Osteocyte (in vitro differentiated cells): Measurements from ENCODE around the gene TUBGCP2. TPM values are rescaled to one million over a fixed set of nuclear protein-coding genes. Genes with fewer than 3 reads are reported as not detected.

Source experiments
- DNase-seq: peaks from one replicate; pipeline ENCODE4 v3.0.0; 2021; ENCODE audit warnings: mixed read lengths; ENCODE audit not compliant: unreplicated experiment; ENCODE audit errors: extremely low spot score
- H3K27ac Mint-ChIP-seq: one replicate; pipeline ENCODE4 v1.8.0; 2021; ENCODE audit warnings: mild to moderate bottlenecking, mixed read lengths; ENCODE audit not compliant: unreplicated experiment
- H3K27me3 Mint-ChIP-seq: one replicate; pipeline ENCODE4 v1.8.0; 2021; ENCODE audit warnings: mixed read lengths; ENCODE audit not compliant: unreplicated experiment
- H3K36me3 Mint-ChIP-seq: one replicate; pipeline ENCODE4 v1.8.0; 2021; ENCODE audit warnings: mixed read lengths; ENCODE audit not compliant: unreplicated experiment
- H3K4me1 Mint-ChIP-seq: one replicate; pipeline ENCODE4 v1.8.0; 2021; ENCODE audit warnings: mixed read lengths; ENCODE audit not compliant: unreplicated experiment
- H3K4me3 Mint-ChIP-seq: one replicate; pipeline ENCODE4 v1.8.0; 2021; ENCODE audit warnings: mild to moderate bottlenecking, moderate library complexity, mixed read lengths; ENCODE audit not compliant: unreplicated experiment
- H3K9me3 Mint-ChIP-seq: one replicate; pipeline ENCODE4 v1.8.0; 2021; ENCODE audit warnings: mixed read lengths; ENCODE audit not compliant: unreplicated experiment
- total RNA-seq: library from RNA; stranded (reverse); gene quantifications from 2 replicates; pipeline ENCODE4 v1.2.1, GENCODE V29; 2021
- TF ChIP-seq, protein P1 (sequence below): fragments of 200-600 bp; sonication (generic); IDR thresholded peaks from 2 replicates; pipeline ENCODE4 v1.5.0; 2021; ENCODE audit warnings: antibody characterized with exemption, mild to moderate bottlenecking, moderate library complexity

TUBGCP2 gene
- total RNA-seq, 1 donor from 2014 or later: 75.2 TPM

GRCh38 chr10:133299738-133300137 lies 8.9 kb downstream of the TUBGCP2 start:
- H3K27me3 Mint-ChIP-seq: no peaks in the 10 kb centered on the region
- TF ChIP-seq, protein P1, sequence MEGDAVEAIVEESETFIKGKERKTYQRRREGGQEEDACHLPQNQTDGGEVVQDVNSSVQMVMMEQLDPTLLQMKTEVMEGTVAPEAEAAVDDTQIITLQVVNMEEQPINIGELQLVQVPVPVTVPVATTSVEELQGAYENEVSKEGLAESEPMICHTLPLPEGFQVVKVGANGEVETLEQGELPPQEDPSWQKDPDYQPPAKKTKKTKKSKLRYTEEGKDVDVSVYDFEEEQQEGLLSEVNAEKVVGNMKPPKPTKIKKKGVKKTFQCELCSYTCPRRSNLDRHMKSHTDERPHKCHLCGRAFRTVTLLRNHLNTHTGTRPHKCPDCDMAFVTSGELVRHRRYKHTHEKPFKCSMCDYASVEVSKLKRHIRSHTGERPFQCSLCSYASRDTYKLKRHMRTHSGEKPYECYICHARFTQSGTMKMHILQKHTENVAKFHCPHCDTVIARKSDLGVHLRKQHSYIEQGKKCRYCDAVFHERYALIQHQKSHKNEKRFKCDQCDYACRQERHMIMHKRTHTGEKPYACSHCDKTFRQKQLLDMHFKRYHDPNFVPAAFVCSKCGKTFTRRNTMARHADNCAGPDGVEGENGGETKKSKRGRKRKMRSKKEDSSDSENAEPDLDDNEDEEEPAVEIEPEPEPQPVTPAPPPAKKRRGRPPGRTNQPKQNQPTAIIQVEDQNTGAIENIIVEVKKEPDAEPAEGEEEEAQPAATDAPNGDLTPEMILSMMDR: no peak

DNA sequence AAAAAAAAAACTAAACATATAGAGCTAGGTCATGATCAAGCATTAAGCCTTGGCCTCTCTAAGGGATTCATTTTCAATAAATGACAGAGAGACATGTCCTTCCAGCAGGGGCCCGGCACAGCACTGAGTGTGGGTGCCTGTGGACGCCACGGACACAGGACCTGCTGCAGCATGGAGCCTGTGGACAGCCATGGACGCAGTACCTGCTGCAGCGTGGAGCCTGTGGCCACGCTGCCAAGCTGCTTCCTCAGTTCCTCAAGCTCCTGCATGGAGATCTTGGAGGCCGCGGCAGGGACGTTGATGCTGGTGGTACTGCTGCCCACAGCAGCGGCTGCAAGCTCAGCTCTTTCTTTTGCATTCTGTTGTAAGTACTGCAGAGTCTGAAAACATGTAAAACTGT lies 9.4 kb downstream of the TUBGCP2 start:
- TF ChIP-seq, protein P1: no peak
- no peaks in the 10 kb centered on the region for H3K27me3 Mint-ChIP-seq
- H3K4me1 Mint-ChIP-seq: peaks cover 2% of the 10 kb centered on the region
- H3K9me3 Mint-ChIP-seq: no peaks in the 10 kb centered on the region
- no peak overlapping the region for H3K4me3 Mint-ChIP-seq
- H3K36me3 Mint-ChIP-seq: peaks cover 42% of the 10 kb centered on the region
- no peak for DNase-seq
- H3K27ac Mint-ChIP-seq: no peak overlapping the region

More at GRCh38 chr10:133299738-133300137, 8.9 kb downstream of the TUBGCP2 start:
- no peak overlapping the region for H3K27ac Mint-ChIP-seq
- no peaks in the 10 kb centered on the region for H3K4me1 Mint-ChIP-seq
- H3K4me3 Mint-ChIP-seq: no peak overlapping the region
- no peak for DNase-seq
- no peaks in the 10 kb centered on the region for H3K9me3 Mint-ChIP-seq
- H3K36me3 Mint-ChIP-seq: peaks cover 38% of the 10 kb centered on the region

DNA sequence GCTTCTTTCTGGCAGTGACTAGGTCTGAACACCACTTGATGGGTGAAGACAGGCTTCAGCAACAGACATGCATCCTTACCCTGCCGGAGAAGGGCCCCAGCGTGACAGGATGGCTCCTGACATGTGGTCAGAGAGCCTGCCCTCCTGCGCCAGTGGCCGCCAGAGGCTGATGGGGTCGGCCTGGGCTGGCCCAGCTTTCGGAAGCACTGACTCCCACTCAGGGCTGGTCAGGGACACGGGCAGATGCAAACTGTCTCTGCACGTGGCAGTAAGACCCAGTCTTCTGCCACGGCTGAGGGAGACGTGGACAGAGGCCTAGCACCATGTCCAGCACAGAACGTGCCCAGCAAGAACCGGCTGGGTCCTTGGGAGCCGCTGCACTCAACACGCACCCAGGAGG lies 10.2 kb downstream of the TUBGCP2 start:
- H3K4me3 Mint-ChIP-seq: no peak overlapping the region
- TF ChIP-seq, protein P1: no peak
- DNase-seq: no peak
- H3K27me3 Mint-ChIP-seq: no peaks in the 10 kb centered on the region
- peaks cover 6% of the 10 kb centered on the region for H3K4me1 Mint-ChIP-seq
- peaks cover 46% of the 10 kb centered on the region for H3K36me3 Mint-ChIP-seq
- no peak overlapping the region for H3K27ac Mint-ChIP-seq
- no peaks in the 10 kb centered on the region for H3K9me3 Mint-ChIP-seq

DNA sequence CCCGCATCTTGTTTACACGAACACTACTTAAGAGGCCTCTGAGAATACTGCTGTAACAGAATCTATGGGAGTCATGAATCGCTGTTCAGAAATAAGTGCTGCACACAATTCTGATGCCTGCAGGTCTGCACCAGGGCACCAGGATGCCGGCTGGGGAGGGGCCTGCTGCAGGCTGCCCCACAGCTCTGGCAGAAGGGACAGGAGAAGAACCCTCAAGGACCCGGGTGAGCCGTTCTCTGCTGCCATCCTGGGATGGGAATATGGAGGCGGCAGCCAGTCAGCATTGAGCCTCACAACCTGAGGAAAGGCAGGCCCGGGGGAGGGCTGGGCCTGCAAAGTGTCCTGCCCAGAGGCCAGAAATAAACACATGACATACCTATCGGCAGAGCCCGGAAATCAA lies 11.2 kb downstream of the TUBGCP2 start:
- peaks cover 13% of the 10 kb centered on the region for H3K4me1 Mint-ChIP-seq
- no peak overlapping the region for H3K27ac Mint-ChIP-seq
- H3K4me3 Mint-ChIP-seq: no peak overlapping the region
- H3K27me3 Mint-ChIP-seq: no peaks in the 10 kb centered on the region
- DNase-seq: no peak
- H3K36me3 Mint-ChIP-seq: peaks cover 45% of the 10 kb centered on the region
- TF ChIP-seq, protein P1: no peak
- H3K9me3 Mint-ChIP-seq: no peaks in the 10 kb centered on the region

- H3K9me3 Mint-ChIP-seq: no peaks in the 10 kb centered on the region
- H3K27ac Mint-ChIP-seq: no peak overlapping the region
- DNase-seq: no peak
- TF ChIP-seq, protein P1: no peak
- no peaks in the 10 kb centered on the region for H3K27me3 Mint-ChIP-seq
- peaks cover 44% of the 10 kb centered on the region for H3K36me3 Mint-ChIP-seq
- H3K4me1 Mint-ChIP-seq: peaks cover 13% of the 10 kb centered on the region
- no peak overlapping the region for H3K4me3 Mint-ChIP-seq
These were observed 13.0 kb downstream of the TUBGCP2 start for GRCh38 chr10:133295426-133296320.
